Activated CD4-positive, alpha-beta T cell treated with anti-CD3 and anti-CD28 coated beads for 24 hours (primary cell): ENCODE data around the gene OR7C1.
"Not testable (repeated sequence)": the region's sequence is repeated elsewhere in the genome, so short reads cannot be mapped to it uniquely, and the experiment has no call there.

Experiments used
- DNase-seq, 2 donors: peaks; one replicate each; pipeline ENCODE4 v3.0.0-alpha.2; 2020; ENCODE audit warnings: low read depth in 2 of 2

OR7C1 gene

DNA sequence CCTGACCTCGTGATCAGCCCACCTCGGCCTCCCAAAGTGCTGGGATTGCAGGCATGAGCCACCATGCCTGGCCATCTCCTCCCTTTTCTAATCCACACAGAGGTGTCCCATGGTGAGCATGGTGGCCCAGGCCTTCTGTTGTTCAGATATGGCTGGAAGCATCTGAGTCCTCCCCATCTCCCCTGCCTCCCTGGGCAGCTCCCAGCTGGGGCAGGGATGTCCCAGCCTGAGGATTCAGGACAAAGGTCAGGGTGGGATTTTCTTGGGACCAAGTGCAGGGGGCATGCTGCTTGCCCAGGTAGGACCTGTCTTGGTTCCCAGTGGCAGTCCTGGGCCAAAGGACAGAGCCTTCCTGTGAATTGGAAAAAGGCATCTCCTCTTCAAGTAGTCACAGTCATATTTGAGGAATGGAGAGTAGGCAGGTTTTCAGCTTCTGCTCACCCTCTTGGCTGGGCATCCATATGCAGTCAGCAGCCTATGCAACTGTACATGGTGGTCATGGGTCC, 67.5 kb downstream of the OR7C1 start:
- no peak for DNase-seq

DNA sequence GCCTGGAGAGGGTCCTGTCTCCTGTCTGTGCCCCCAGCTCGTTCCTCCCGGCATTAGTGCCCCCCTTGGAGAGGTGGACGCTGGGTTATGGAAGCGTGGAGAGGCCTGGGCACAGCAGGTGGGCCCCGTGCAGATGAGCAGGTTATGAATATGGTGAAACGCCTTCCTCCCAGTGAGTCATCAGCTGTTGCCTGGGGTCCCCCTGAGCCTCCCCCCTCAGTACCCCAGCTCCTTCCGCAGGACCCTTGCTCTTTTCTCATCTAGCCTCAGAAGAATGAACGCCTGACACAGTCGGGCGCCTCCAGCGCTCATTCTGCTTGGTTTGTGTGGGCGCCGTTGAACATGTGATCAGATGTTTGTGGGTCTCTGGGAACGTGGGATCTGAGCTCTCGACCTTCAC, 69.1 kb downstream of the OR7C1 start:
- DNase-seq: not testable (repeated sequence)

DNA sequence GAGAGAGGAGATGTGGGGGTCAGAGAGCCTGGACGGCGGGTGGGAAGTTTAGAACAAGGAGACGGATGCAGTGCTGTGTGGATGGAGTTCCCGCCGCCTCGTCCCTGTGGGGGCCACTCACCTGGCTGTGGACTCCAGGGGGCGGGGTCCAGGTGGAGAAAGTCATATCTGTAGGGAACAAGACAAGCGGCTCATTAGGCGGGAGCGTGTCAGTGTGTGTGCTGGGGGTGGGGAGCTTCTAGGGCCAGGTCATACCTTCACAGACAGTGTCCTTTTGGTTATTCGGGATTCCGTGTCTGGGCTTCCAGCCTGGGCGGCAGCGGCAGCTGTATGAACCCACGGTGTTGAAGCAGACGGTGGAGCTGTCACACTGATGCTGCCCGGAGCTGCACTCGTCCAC, 69.6 kb downstream of the OR7C1 start:
- not testable (repeated sequence) for DNase-seq

GRCh38 chr19:14764401-14764800, 70.6 kb downstream of the OR7C1 start:
- no peak for DNase-seq

- no peak for DNase-seq
Observed at GRCh38 chr19:14763497-14764145, 71.4 kb downstream of the OR7C1 start.

- DNase-seq: no peak
Observed at GRCh38 chr19:14762111-14762510, 72.9 kb downstream of the OR7C1 start.

DNA sequence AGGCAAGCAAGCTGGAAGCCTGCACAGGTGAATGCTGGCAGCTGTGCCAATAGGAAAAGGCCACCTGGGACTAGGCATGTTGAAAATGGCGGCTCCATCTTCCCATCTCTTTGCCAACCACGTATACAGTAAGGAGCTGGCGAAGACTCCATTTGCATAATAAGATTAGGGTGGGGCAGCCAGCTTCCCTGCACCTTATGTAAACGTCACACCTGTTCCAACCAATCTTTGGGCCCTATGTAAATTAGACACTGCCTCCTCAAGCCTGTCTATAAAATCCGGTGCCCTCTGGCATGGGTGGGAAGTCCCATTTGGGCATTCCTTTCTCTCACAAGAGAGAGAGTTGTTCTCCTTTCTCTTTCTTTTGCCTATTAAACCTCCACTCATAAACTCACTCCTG, 73.4 kb downstream of the OR7C1 start:
- no peak for DNase-seq

GRCh38 chr19:14758816-14759215, 76.2 kb downstream of the OR7C1 start:
- no peak for DNase-seq

DNA sequence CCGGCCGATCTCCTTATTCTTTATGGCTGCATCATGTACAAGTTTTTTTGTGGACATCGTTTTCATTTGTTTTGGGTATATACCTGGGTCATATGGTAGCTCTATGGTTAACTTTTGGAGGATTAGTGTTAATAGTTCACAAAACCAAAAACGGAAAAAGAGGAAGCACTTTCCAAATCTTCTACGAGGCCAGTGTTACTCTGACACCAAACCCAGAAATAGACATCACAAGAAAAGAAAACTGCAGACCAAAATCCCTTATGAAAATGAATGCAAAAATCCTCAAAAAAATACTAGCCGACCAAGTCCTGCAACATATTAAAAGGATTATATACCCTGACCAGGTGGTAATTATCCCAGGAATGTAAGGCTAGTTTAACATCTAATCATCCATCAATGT, 86.4 kb downstream of the OR7C1 start:
- DNase-seq: no peak
